Mesendoderm (in vitro differentiated cells): ENCODE data around the gene ADARB2.

ENCODE experiments used
- DNase-seq: peaks from one replicate; pipeline ENCODE4 v3.0.0; 2013
- H2AK5ac ChIP-seq: 2 replicates; pipeline ENCODE4 v1.6.1; 2013; ENCODE audit warnings: low read length, inconsistent platforms
- H2BK120ac ChIP-seq: 2 replicates; pipeline ENCODE4 v1.6.1; 2013; ENCODE audit warnings: low read depth, mild to moderate bottlenecking, low read length, moderate library complexity, mixed read lengths
- H2BK15ac ChIP-seq: replicated peaks from 2 replicates; pipeline ENCODE4 v1.6.1; 2013; ENCODE audit warnings: low read depth, mild to moderate bottlenecking, moderate library complexity
- H2BK5ac ChIP-seq: 2 replicates; pipeline ENCODE4 v1.6.1; 2013; ENCODE audit warnings: low read length, inconsistent platforms
- H3K18ac ChIP-seq: 2 replicates; pipeline ENCODE4 v1.6.1; 2013; ENCODE audit warnings: mild to moderate bottlenecking, low read length, mixed read lengths
- H3K23ac ChIP-seq: one replicate; pipeline ENCODE4 v1.6.1; 2013; ENCODE audit warnings: low read length
- H3K27ac ChIP-seq: 2 replicates; pipeline ENCODE4 v1.5.1; 2013; ENCODE audit warnings: low read depth, mild to moderate bottlenecking, inconsistent platforms, low read length, moderate library complexity
- H3K27me3 ChIP-seq: 2 replicates; pipeline ENCODE4 v1.6.1; 2013; ENCODE audit warnings: low read length, control low read depth, mild to moderate bottlenecking, inconsistent platforms; ENCODE audit not compliant: insufficient read depth, poor library complexity
- H3K36me3 ChIP-seq: 2 replicates; pipeline ENCODE4 v1.6.1; 2013; ENCODE audit warnings: low read length, inconsistent platforms; ENCODE audit not compliant: control insufficient read depth, insufficient read depth
- H3K4ac ChIP-seq: one replicate; pipeline ENCODE4 v1.6.1; 2013; ENCODE audit warnings: low read depth, mild to moderate bottlenecking, low read length, moderate library complexity
- H3K4me1 ChIP-seq: 2 replicates; pipeline ENCODE4 v1.6.1; 2013; ENCODE audit warnings: low read depth, low read length, inconsistent platforms; ENCODE audit not compliant: control insufficient read depth
- H3K4me2 ChIP-seq: 2 replicates; pipeline ENCODE4 v1.6.1; 2013; ENCODE audit warnings: low read length
- H3K4me3 ChIP-seq: 2 replicates; pipeline ENCODE4 v1.5.1; 2013; ENCODE audit warnings: mild to moderate bottlenecking, low read length
- H3K56ac ChIP-seq: one replicate; pipeline ENCODE4 v1.6.1; 2013; ENCODE audit warnings: low read length
- H3K79me1 ChIP-seq: 2 replicates; pipeline ENCODE4 v1.6.1; 2013; ENCODE audit warnings: low read length, inconsistent platforms
- H3K79me2 ChIP-seq: 2 replicates; pipeline ENCODE4 v1.6.1; 2013; ENCODE audit warnings: mild to moderate bottlenecking, low read length; ENCODE audit not compliant: control insufficient read depth, insufficient read depth
- H3K9ac ChIP-seq: 2 replicates; pipeline ENCODE4 v1.6.1; 2013; ENCODE audit warnings: low read length, inconsistent platforms
- H4K5ac ChIP-seq: one replicate; pipeline ENCODE4 v1.6.1; 2013; ENCODE audit warnings: low read length
- H4K8ac ChIP-seq: one replicate; pipeline ENCODE4 v1.6.1; 2013; ENCODE audit warnings: low read depth, mild to moderate bottlenecking, control low read depth, low read length, moderate library complexity
- WGBS: extraction: QIAGEN DNeasy Blood & Tissue Kit; methylation state at CpG from one replicate; pipeline ENCODE4 v1.1.7; 2013; ENCODE audit warnings: low lambda C conversion rate, missing lambda C conversion rate; ENCODE audit not compliant: insufficient coverage; ENCODE audit errors: extremely low coverage; 5-methylcytosine and 5-hydroxymethylcytosine counted together

ADARB2 gene

DNA sequence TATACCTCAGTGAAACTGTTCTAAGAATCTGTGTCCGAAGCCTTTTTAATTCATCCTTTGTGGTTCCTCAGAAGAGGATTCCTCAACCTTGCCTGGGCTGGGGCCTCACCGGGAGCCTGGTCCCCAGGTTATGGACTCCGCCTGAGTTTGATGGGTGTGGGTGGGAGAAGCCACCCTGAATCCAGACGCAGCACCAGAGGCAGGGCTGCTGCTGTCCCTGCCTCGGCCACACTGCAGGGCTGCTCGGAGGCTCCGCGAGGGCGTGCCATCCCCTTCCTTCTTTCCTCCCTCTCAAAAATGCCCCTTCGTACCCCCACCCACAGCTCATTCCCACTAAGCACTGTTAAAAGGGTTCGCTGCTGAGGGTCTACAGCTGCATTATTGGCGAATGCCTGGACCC, 146.3 kb downstream of the ADARB2 start:
- no peak overlapping the region for H3K4me3 ChIP-seq
- H3K9ac ChIP-seq = no peak overlapping the region
- H2BK120ac ChIP-seq = no peak overlapping the region
- no peaks in the 10 kb centered on the region for H3K36me3 ChIP-seq
- H3K56ac ChIP-seq = no peak overlapping the region
- no peak overlapping the region for H3K4ac ChIP-seq
- no peak overlapping the region for H3K4me2 ChIP-seq
- no peak overlapping the region for H4K5ac ChIP-seq
- no peaks in the 10 kb centered on the region for H3K79me2 ChIP-seq
- H3K79me1 ChIP-seq = no peaks in the 10 kb centered on the region
- no peaks in the 10 kb centered on the region for H3K4me1 ChIP-seq
- H2BK15ac ChIP-seq = no peak overlapping the region
- no CpG with 5 or more reads among the region's 12 CpGs for WGBS
- DNase-seq = no peak
- H3K23ac ChIP-seq = no peak overlapping the region
- no peaks in the 10 kb centered on the region for H3K27me3 ChIP-seq
- H2AK5ac ChIP-seq = no peak overlapping the region
- no peak overlapping the region for H3K27ac ChIP-seq
- no peak overlapping the region for H2BK5ac ChIP-seq
- H4K8ac ChIP-seq = no peak overlapping the region
- H3K18ac ChIP-seq = no peak overlapping the region

DNA sequence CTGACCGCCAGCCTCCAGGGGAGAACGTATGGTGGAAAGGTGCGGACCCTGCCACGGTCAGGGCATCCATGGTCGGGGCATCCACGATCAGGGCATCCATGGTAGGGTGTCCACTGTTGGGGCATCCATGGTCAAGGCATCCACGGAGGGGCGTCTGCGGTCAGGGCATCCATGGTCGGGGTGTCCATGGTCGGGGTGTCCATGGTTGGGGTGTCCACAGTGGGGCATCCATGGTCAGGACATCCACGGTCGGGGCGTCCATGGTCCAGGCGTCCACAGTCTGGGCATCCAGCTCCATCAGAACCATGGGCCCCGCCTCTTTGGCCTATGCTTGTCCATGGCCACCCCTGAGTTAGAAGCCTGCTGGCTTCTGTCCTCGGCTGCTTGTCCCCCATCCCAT, 148.1 kb downstream of the ADARB2 start:
- Histone ChIP-seq H3K4me2 (no peak overlapping the region), H3K27ac (no peak overlapping the region), H4K8ac (no peak overlapping the region), H4K5ac (no peak overlapping the region), H3K4me1 (no peaks in the 10 kb centered on the region), H2BK15ac (no peak overlapping the region), H3K4ac (no peak overlapping the region), H3K9ac (no peak overlapping the region), H3K79me1 (no peaks in the 10 kb centered on the region), H3K36me3 (no peaks in the 10 kb centered on the region), H3K56ac (no peak overlapping the region), H2BK5ac (no peak overlapping the region), H3K23ac (no peak overlapping the region), H3K79me2 (no peaks in the 10 kb centered on the region), H2BK120ac (no peak overlapping the region), H3K18ac (no peak overlapping the region), H2AK5ac (no peak overlapping the region), H3K4me3 (no peak overlapping the region), H3K27me3 (no peaks in the 10 kb centered on the region)
- no peak for DNase-seq
- no CpG with 5 or more reads among the region's 17 CpGs for WGBS

DNA sequence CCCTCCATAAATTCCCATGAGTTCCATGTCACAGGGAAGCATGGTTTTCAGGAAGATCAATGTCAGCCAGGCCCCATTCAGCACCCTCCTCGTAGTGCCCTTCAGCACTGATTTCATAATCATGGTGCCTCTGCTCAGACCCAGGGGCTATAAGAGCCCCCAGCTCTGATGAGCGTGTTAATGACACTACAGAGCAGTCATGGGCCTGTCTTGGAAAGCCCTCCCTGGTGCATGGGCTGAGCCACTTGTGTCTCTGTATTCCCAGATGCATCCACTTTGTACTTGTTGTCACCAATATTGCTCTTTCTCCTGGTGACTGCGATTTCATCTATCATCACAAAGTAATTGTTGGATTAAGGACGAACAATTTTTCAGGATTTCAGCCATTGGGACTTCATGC, 154.6 kb downstream of the ADARB2 start:
- no peaks in the 10 kb centered on the region for H3K4me1 ChIP-seq
- DNase-seq = no peak
- no peak overlapping the region for H2BK15ac ChIP-seq
- no peak overlapping the region for H2BK120ac ChIP-seq
- no peak overlapping the region for H4K8ac ChIP-seq
- no peak overlapping the region for H3K56ac ChIP-seq
- no peak overlapping the region for H2AK5ac ChIP-seq
- H3K4me3 ChIP-seq = no peak overlapping the region
- H3K4ac ChIP-seq = no peak overlapping the region
- no CpG with 5 or more reads among the region's 4 CpGs for WGBS
- no peaks in the 10 kb centered on the region for H3K79me2 ChIP-seq
- H3K27me3 ChIP-seq = no peaks in the 10 kb centered on the region
- no peaks in the 10 kb centered on the region for H3K36me3 ChIP-seq
- H2BK5ac ChIP-seq = no peak overlapping the region
- no peak overlapping the region for H3K9ac ChIP-seq
- H3K23ac ChIP-seq = no peak overlapping the region
- no peak overlapping the region for H3K27ac ChIP-seq
- no peaks in the 10 kb centered on the region for H3K79me1 ChIP-seq
- no peak overlapping the region for H4K5ac ChIP-seq
- no peak overlapping the region for H3K18ac ChIP-seq
- no peak overlapping the region for H3K4me2 ChIP-seq

DNA sequence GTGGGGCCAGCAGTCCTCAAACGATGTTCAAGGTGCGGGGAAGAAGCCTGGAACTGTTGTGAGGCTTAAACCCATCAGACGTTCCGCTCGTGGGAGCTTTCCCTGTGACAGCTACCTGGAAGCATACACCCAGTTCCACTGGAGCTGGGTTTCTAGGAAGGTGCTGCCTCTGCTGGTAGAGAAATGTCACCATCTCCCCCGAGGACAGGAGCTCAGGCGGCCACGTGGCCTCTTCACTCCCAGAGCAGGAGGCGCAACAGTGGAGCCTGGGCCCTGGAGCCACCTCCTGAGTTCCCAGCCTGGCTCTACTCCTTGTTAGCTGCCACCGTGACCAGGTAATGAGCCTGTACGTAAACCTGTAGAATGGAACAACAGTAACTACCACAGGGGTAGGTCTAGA, 156.1 kb downstream of the ADARB2 start:
- no peak overlapping the region for H3K56ac ChIP-seq
- H3K9ac ChIP-seq = no peak overlapping the region
- no CpG with 5 or more reads among the region's 11 CpGs for WGBS
- H3K4me1 ChIP-seq = no peaks in the 10 kb centered on the region
- no peak overlapping the region for H3K4ac ChIP-seq
- no peak overlapping the region for H2BK120ac ChIP-seq
- no peak overlapping the region for H3K18ac ChIP-seq
- H3K23ac ChIP-seq = no peak overlapping the region
- H4K5ac ChIP-seq = no peak overlapping the region
- H3K79me1 ChIP-seq = no peaks in the 10 kb centered on the region
- H3K36me3 ChIP-seq = no peaks in the 10 kb centered on the region
- H3K27ac ChIP-seq = no peak overlapping the region
- H3K4me2 ChIP-seq = no peak overlapping the region
- no peaks in the 10 kb centered on the region for H3K79me2 ChIP-seq
- H3K4me3 ChIP-seq = no peak overlapping the region
- peak; percentile 61 for DNase-seq
- H2AK5ac ChIP-seq = no peak overlapping the region
- H2BK15ac ChIP-seq = no peak overlapping the region
- no peak overlapping the region for H4K8ac ChIP-seq
- no peaks in the 10 kb centered on the region for H3K27me3 ChIP-seq
- no peak overlapping the region for H2BK5ac ChIP-seq

DNA sequence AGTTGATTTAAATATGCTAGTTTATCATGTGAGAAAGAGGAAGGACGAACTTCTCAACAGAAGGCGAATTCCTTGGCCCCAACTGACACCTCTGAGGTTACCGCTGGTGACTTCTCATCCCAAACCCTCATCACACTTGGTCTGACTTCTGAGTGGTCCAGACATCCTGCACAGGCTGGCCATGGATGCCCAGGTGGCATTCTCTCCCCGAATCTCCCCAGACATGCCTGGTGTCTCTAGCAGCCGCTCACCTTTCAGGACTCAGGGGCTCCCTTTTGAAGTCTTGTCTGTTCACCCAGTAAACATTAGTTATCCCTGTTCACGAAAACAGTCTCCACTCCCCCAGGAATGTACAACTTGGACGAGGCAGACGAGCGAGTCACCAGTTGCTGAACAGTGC, 157.7 kb downstream of the ADARB2 start:
- no peak overlapping the region for H3K4me2 ChIP-seq
- no peak overlapping the region for H3K4ac ChIP-seq
- no peak overlapping the region for H3K9ac ChIP-seq
- no peak overlapping the region for H4K5ac ChIP-seq
- no peak overlapping the region for H2AK5ac ChIP-seq
- H3K27me3 ChIP-seq = no peaks in the 10 kb centered on the region
- no peak overlapping the region for H3K4me3 ChIP-seq
- WGBS = no CpG with 5 or more reads among the region's 9 CpGs
- H3K27ac ChIP-seq = no peak overlapping the region
- no peak overlapping the region for H2BK5ac ChIP-seq
- H2BK120ac ChIP-seq = no peak overlapping the region
- H3K56ac ChIP-seq = no peak overlapping the region
- DNase-seq = no peak
- H4K8ac ChIP-seq = no peak overlapping the region
- no peaks in the 10 kb centered on the region for H3K4me1 ChIP-seq
- H3K79me2 ChIP-seq = no peaks in the 10 kb centered on the region
- no peak overlapping the region for H3K18ac ChIP-seq
- H2BK15ac ChIP-seq = no peak overlapping the region
- no peaks in the 10 kb centered on the region for H3K36me3 ChIP-seq
- no peak overlapping the region for H3K23ac ChIP-seq
- H3K79me1 ChIP-seq = no peaks in the 10 kb centered on the region

DNA sequence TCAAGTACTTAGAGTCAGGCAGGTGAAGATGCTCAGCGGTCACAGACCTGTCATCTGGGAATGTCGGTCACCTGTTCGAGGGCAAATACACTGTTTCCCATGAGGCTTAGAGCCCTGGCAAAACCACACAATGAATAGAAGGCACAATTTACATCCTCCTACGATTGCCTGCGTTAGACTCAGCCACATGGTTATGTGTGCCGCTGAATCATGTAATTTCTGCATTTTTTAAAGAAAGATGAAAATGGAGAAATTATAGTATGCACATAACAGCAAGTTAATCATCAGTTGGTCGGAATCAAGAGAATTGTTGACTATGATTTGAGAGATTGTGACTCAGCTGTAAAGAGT, 158.2 kb downstream of the ADARB2 start:
- H3K4me2 ChIP-seq = no peak overlapping the region
- H2BK5ac ChIP-seq = no peak overlapping the region
- no peaks in the 10 kb centered on the region for H3K27me3 ChIP-seq
- H2BK120ac ChIP-seq = no peak overlapping the region
- H2AK5ac ChIP-seq = no peak overlapping the region
- H3K4me1 ChIP-seq = no peaks in the 10 kb centered on the region
- no peak overlapping the region for H3K4me3 ChIP-seq
- WGBS = no CpG with 5 or more reads among the region's 7 CpGs
- no peaks in the 10 kb centered on the region for H3K79me1 ChIP-seq
- H3K9ac ChIP-seq = no peak overlapping the region
- no peak overlapping the region for H3K4ac ChIP-seq
- no peak for DNase-seq
- H3K23ac ChIP-seq = no peak overlapping the region
- H3K18ac ChIP-seq = no peak overlapping the region
- no peak overlapping the region for H2BK15ac ChIP-seq
- H4K5ac ChIP-seq = no peak overlapping the region
- no peak overlapping the region for H4K8ac ChIP-seq
- no peak overlapping the region for H3K56ac ChIP-seq
- H3K79me2 ChIP-seq = no peaks in the 10 kb centered on the region
- no peaks in the 10 kb centered on the region for H3K36me3 ChIP-seq
- no peak overlapping the region for H3K27ac ChIP-seq
